IPS-20b (cell line): ENCODE data around the gene ANKS3.
A peak's percentile ranks its signal among the peaks of the same experiment; 100 is the strongest.

ENCODE experiments used
- H3K27ac ChIP-seq: one replicate; pipeline ENCODE4 v1.5.1; 2013; ENCODE audit warnings: low read length
- H3K27me3 ChIP-seq: 2 replicates; pipeline ENCODE4 v1.6.1; 2013; ENCODE audit warnings: mild to moderate bottlenecking, low read length, inconsistent platforms; ENCODE audit not compliant: insufficient read depth
- H3K36me3 ChIP-seq: 2 replicates; pipeline ENCODE4 v1.6.1; 2013; ENCODE audit warnings: low read depth, mild to moderate bottlenecking, inconsistent platforms, low read length, moderate library complexity; ENCODE audit not compliant: insufficient read depth
- H3K4me1 ChIP-seq: 2 replicates; pipeline ENCODE4 v1.6.1; 2013; ENCODE audit warnings: mild to moderate bottlenecking, control low read depth, inconsistent platforms, low read length, moderate library complexity; ENCODE audit not compliant: insufficient read depth
- H3K4me3 ChIP-seq: 2 replicates; pipeline ENCODE4 v1.5.1; 2013; ENCODE audit warnings: mild to moderate bottlenecking, low read length, inconsistent platforms
- H3K9ac ChIP-seq: 2 replicates; pipeline ENCODE4 v1.6.1; 2013; ENCODE audit warnings: low read depth, mild to moderate bottlenecking, inconsistent platforms, low read length, moderate library complexity
- H3K9me3 ChIP-seq: 2 replicates; pipeline ENCODE4 v1.6.1; 2013; ENCODE audit warnings: mild to moderate bottlenecking, low read depth, low read length, inconsistent platforms; ENCODE audit not compliant: insufficient read depth

The ANKS3 gene

DNA sequence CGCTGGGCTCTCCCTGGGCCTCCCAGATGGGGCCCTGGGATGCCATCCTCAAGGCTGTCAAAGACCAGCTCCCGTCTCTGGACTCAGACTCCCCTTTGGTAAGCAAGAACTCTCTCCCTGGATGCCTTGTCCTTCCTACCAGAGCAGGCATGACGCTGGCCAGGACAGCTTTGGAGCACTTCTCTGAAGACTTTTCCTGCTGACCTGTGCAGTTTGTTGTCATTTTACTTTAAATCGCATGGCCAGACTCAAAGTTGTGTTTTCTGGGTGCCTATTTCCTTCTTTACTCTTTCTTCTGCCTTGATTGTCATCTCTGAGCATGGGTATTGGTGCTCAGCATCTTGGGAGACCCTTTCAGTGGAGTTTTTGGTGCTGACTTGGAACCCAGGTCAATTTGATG, 2.5 kb upstream of the ANKS3 start:
- no peaks in the 10 kb centered on the region for H3K36me3 ChIP-seq
- H3K9ac ChIP-seq = no peak overlapping the region
- H3K27me3 ChIP-seq = no peaks in the 10 kb centered on the region; the same call in 1 of the 2 replicates
- no peak overlapping the region for H3K27ac ChIP-seq
- H3K4me3 ChIP-seq = no peak overlapping the region
- H3K4me1 ChIP-seq = no peaks in the 10 kb centered on the region
- H3K9me3 ChIP-seq = no peaks in the 10 kb centered on the region

DNA sequence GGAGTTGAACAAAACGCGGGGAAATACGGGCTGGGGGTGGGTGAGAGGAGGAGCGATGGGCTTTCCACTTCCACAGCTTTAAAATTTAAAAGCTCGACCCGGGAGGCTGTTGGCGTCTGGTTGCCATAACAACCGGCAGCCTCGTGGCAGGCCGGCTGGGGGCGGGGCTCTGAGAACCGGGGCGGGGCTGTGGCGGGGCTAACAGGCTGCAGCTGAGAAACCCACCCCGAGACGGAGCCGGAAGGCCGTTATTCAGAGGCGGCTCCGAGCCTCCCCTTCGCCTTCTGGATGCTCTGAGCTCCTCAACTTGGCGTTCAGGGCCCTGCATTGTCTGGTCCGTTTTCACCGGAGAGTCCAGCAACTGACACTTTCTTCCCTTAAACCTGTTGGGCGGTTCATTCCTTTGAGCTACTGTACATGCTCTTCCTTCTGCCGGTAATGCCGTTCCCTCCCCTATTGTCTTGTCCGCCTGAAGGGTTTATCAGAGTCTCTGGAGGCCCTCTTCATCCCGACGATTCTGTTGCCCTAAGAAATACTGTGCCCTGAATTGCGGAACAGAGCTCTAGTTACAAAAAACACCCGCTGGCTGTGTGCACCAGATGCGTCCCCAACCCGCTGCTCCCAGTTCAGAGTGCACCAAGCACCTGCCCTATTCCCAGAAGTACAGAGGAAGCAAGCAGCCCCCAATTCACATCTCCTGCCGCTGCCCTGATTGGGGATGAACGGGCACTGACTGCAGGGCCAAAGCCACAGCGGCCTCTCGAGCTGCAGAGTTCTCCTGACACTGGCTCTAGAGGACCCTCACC, 862 bp upstream of the ANKS3 start:
- no peaks in the 10 kb centered on the region; the same call in 1 of the 2 replicates for H3K27me3 ChIP-seq
- H3K4me3 ChIP-seq = peak overlapping the region; percentile 97
- H3K4me1 ChIP-seq = no peaks in the 10 kb centered on the region
- peak overlapping the region; percentile 65; the same call in 1 of the 2 replicates for H3K9ac ChIP-seq
- H3K27ac ChIP-seq = no peak overlapping the region
- peaks cover 11% of the 10 kb centered on the region for H3K36me3 ChIP-seq
- H3K9me3 ChIP-seq = no peaks in the 10 kb centered on the region

DNA sequence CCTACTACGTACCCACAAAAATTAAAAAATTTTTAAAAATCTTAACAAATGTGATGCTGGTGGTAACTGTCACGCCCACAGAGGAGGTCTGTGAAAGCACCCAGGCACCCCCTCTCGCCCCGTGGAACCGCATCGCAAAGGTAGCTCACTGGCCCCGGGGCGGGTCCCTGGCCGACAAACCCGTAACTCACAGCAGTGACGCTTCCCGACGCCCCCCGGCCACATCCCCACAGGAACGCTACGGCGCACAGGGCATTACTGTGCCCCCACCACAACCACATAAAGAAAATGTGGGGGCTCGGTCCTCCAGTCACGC, 366 bp downstream of the ANKS3 start:
- Histone ChIP-seq H3K4me3 (peak overlapping the region; percentile 97), H3K4me1 (no peaks in the 10 kb centered on the region), H3K9ac (peak overlapping the region; percentile 91), H3K36me3 (peaks cover 22% of the 10 kb centered on the region), H3K9me3 (no peaks in the 10 kb centered on the region), H3K27me3 (no peaks in the 10 kb centered on the region; the same call in 1 of the 2 replicates), H3K27ac (peak overlapping the region; percentile 23)

GRCh38 chr16:4733211-4733742, 794 bp downstream of the ANKS3 start:
- H3K9ac ChIP-seq = peak overlapping the region; percentile 91
- H3K27ac ChIP-seq = peak overlapping the region; percentile 23
- H3K36me3 ChIP-seq = peaks cover 26% of the 10 kb centered on the region
- no peaks in the 10 kb centered on the region for H3K4me1 ChIP-seq
- H3K9me3 ChIP-seq = no peaks in the 10 kb centered on the region
- peak overlapping the region; percentile 97 for H3K4me3 ChIP-seq
- H3K27me3 ChIP-seq = no peaks in the 10 kb centered on the region; the same call in 1 of the 2 replicates

DNA sequence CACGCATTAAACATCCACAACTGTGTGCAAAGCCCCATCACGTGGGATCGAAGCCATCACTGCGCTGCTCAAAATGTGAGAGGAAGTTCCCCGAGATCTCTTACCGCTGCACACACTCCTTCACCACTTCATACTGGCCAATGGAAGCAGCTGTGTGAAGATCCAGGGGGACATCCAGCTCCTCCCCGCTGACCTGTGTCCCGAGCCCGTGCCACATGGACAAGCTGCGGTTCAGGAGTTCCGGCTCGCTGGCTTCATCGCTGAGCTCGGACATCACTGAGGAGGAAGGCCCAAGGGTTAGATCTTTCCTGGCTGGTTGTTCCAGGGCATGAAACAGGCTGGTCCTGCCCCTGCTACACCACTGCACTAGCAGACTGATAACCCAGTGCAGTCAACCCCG, 4.2 kb downstream of the ANKS3 start:
- no peak overlapping the region for H3K9ac ChIP-seq
- H3K27ac ChIP-seq = no peak overlapping the region
- H3K36me3 ChIP-seq = peaks cover 47% of the 10 kb centered on the region
- H3K27me3 ChIP-seq = no peaks in the 10 kb centered on the region
- no peaks in the 10 kb centered on the region for H3K4me1 ChIP-seq
- H3K9me3 ChIP-seq = no peaks in the 10 kb centered on the region
- no peak overlapping the region for H3K4me3 ChIP-seq

DNA sequence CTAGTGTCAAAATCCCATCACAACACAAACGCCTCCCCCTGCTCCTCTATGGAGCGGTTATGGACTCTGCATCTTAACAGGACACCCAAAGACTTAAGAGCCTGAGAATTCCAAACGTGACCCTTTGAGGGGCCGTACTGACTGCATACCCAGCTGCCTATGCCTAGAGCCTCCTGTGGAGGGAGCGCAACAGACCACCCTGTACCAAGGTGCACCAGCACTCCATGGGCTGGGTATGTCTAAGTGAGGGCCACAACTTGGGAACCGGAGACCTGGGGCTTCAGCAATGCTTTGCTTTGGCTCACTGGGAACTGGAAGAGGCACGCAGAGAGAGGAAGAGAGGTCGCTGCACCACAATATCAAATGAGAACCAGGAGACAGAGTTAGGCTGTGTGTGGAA, 5.4 kb downstream of the ANKS3 start:
- no peaks in the 10 kb centered on the region for H3K27me3 ChIP-seq
- H3K4me1 ChIP-seq = no peaks in the 10 kb centered on the region
- H3K27ac ChIP-seq = no peak overlapping the region
- peaks cover 57% of the 10 kb centered on the region for H3K36me3 ChIP-seq
- no peak overlapping the region for H3K9ac ChIP-seq
- no peak overlapping the region for H3K4me3 ChIP-seq
- H3K9me3 ChIP-seq = no peaks in the 10 kb centered on the region

DNA sequence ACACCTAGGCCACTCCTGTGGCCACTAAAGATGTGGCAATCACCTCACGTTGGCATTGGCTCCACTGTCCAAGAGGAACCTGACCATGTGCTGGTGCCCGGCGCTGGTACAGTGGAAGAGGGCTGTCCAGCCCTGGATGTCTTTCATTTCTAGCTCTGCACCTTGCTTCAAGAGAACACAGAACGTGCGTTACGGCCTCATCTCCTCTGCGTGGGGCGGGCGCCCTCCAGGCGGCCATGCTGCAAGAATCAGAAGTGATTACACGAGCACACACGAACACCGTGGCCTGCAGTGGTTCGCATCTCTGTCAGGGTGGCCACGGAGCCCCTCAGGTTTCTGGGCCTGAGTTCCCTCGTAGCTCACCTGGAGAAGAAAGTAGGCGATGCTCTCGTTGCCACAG, 7.5 kb downstream of the ANKS3 start:
- no peaks in the 10 kb centered on the region for H3K27me3 ChIP-seq
- no peak overlapping the region for H3K9ac ChIP-seq
- no peak overlapping the region for H3K27ac ChIP-seq
- peaks cover 67% of the 10 kb centered on the region for H3K36me3 ChIP-seq
- H3K4me3 ChIP-seq = no peak overlapping the region
- no peaks in the 10 kb centered on the region for H3K9me3 ChIP-seq
- no peaks in the 10 kb centered on the region for H3K4me1 ChIP-seq

GRCh38 chr16:4724661-4725270, 9.3 kb downstream of the ANKS3 start:
- H3K27ac ChIP-seq = no peak overlapping the region

GRCh38 chr16:4723071-4723767, 10.9 kb downstream of the ANKS3 start:
- Histone ChIP-seq H3K4me1 (peaks cover 10% of the 10 kb centered on the region; the same call in 1 of the 2 replicates), H3K27me3 (no peaks in the 10 kb centered on the region), H3K36me3 (peaks cover 41% of the 10 kb centered on the region), H3K4me3 (no peak overlapping the region), H3K27ac (no peak overlapping the region), H3K9me3 (no peaks in the 10 kb centered on the region), H3K9ac (no peak overlapping the region)

More at GRCh38 chr16:4724661-4725270, 9.3 kb downstream of the ANKS3 start:
- Histone ChIP-seq H3K9me3 (no peaks in the 10 kb centered on the region), H3K9ac (no peak overlapping the region), H3K4me3 (no peak overlapping the region), H3K36me3 (peaks cover 55% of the 10 kb centered on the region), H3K27me3 (no peaks in the 10 kb centered on the region), H3K4me1 (no peaks in the 10 kb centered on the region)

DNA sequence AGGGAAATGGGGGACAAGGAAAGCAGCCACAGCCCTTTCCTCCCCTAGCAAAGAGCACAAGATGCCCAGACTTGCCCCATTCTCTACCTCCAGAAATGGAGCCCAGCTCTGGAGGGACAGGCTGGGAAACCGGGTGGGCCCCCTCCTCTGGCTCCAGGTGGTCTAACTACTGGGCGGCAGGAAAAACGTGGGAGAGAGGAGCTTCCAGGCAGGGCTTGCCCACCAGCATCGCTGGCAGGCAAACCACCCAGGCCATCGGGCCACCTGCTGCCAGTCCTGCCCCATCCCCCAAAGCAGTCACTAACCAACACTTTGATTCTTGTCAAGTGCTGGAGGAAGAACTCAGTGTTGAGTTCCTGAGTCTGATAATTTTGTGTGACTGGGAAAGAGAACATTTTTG, 15.6 kb downstream of the ANKS3 start:
- H3K36me3 ChIP-seq = peaks cover 27% of the 10 kb centered on the region
- H3K27me3 ChIP-seq = no peaks in the 10 kb centered on the region
- no peaks in the 10 kb centered on the region for H3K9me3 ChIP-seq
- H3K4me1 ChIP-seq = peaks cover 21% of the 10 kb centered on the region; the same call in 1 of the 2 replicates
- no peak overlapping the region for H3K4me3 ChIP-seq
- H3K9ac ChIP-seq = no peak overlapping the region
- H3K27ac ChIP-seq = no peak overlapping the region

GRCh38 chr16:4714996-4715395, 19.1 kb downstream of the ANKS3 start:
- peaks cover 45% of the 10 kb centered on the region for H3K36me3 ChIP-seq
- no peak overlapping the region for H3K27ac ChIP-seq
- no peak overlapping the region for H3K9ac ChIP-seq
- H3K4me3 ChIP-seq = no peak overlapping the region
- H3K4me1 ChIP-seq = peaks cover 21% of the 10 kb centered on the region; the same call in 1 of the 2 replicates
- H3K27me3 ChIP-seq = no peaks in the 10 kb centered on the region
- no peaks in the 10 kb centered on the region for H3K9me3 ChIP-seq
